B cell (primary cell): ENCODE results near the gene PDZD7.

Experiments used
- EZH2 ChIP-seq: IDR thresholded peaks from 2 replicates; pipeline ENCODE4 v1.6.1; 2012; ENCODE audit warnings: borderline replicate concordance, low read depth, mild to moderate bottlenecking, moderate library complexity, low read length; ENCODE audit not compliant: insufficient read depth, poor library complexity, severe bottlenecking
- TF ChIP-seq, protein P1 (sequence below): fragments of 200-600 bp; IDR thresholded peaks from one replicate; pipeline ENCODE4 v1.8.0; 2022; ENCODE audit warnings: antibody characterized with exemption, mild to moderate bottlenecking

DNA sequence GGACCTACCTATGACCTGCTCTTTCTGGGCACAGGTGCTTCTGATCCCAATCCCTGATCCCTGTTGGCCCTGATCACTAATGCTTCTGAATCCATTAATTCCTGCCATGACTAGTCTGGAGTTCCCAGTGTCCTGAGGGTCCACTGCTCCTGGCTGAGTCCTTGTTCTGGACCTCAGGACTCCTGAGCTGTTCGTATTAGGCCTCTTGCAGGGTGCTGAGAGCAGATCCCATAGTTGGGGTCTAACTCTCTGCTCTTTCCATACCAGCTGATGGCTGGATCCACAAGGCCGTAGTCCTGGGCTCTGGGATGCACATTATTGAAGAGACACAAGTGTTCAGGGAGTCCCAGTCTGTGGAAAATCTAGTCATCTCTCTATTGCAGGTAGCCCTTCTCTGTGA lies 50.6 kb downstream of the PDZD7 start:
- TF ChIP-seq, protein P1, sequence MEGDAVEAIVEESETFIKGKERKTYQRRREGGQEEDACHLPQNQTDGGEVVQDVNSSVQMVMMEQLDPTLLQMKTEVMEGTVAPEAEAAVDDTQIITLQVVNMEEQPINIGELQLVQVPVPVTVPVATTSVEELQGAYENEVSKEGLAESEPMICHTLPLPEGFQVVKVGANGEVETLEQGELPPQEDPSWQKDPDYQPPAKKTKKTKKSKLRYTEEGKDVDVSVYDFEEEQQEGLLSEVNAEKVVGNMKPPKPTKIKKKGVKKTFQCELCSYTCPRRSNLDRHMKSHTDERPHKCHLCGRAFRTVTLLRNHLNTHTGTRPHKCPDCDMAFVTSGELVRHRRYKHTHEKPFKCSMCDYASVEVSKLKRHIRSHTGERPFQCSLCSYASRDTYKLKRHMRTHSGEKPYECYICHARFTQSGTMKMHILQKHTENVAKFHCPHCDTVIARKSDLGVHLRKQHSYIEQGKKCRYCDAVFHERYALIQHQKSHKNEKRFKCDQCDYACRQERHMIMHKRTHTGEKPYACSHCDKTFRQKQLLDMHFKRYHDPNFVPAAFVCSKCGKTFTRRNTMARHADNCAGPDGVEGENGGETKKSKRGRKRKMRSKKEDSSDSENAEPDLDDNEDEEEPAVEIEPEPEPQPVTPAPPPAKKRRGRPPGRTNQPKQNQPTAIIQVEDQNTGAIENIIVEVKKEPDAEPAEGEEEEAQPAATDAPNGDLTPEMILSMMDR: no peak
- no peak for TF ChIP-seq EZH2
